ENCODE data around the gene SF3B5. TPM values are rescaled to one million over a fixed set of nuclear protein-coding genes. Genes with fewer than 3 reads are reported as not detected.

Gene SF3B5
- total RNA-seq, 1 donor from 2014 or later: 123 TPM

GRCh38 chr6:144077871-144078270 is 17.5 kb downstream of the SF3B5 start:
- Histone ChIP-seq H3K9me3 (no peaks in the 10 kb centered on the region), H3K4me3 (no peak overlapping the region), H3K4me1 (no peaks in the 10 kb centered on the region), H3K27ac (no peak overlapping the region), H3K36me3 (no peaks in the 10 kb centered on the region), H3K27me3 (no peaks in the 10 kb centered on the region)
- TF ChIP-seq CTCF (IDR thresholded peaks at IDR 0.05): no peak
- intact Hi-C loops (cut with DNase I): no loop called here
- no peak for DNase-seq (ENCODE audit: low spot score in 2 of 2)

- Histone ChIP-seq H3K36me3 (no peaks in the 10 kb centered on the region), H3K9me3 (no peaks in the 10 kb centered on the region), H3K4me1 (no peaks in the 10 kb centered on the region), H3K27me3 (no peaks in the 10 kb centered on the region), H3K4me3 (no peak overlapping the region), H3K27ac (no peak overlapping the region)
- no peak for DNase-seq (ENCODE audit: low spot score in 2 of 2)
- TF ChIP-seq CTCF (IDR thresholded peaks at IDR 0.05): no peak
- intact Hi-C loops (cut with DNase I): no loop called here
Observed at GRCh38 chr6:144075875-144076274, 19.5 kb downstream of the SF3B5 start.

GRCh38 chr6:144075187-144075586 is 20.2 kb downstream of the SF3B5 start:
- Histone ChIP-seq H3K4me3 (no peak overlapping the region), H3K27ac (no peak overlapping the region), H3K9me3 (no peaks in the 10 kb centered on the region), H3K4me1 (no peaks in the 10 kb centered on the region), H3K27me3 (no peaks in the 10 kb centered on the region), H3K36me3 (no peaks in the 10 kb centered on the region)
- TF ChIP-seq CTCF (IDR thresholded peaks at IDR 0.05): no peak
- intact Hi-C loops (cut with DNase I): no loop called here
- no peak for DNase-seq (ENCODE audit: low spot score in 2 of 2)

GRCh38 chr6:144073024-144073423 is 22.3 kb downstream of the SF3B5 start:
- TF ChIP-seq CTCF (IDR thresholded peaks at IDR 0.05): no peak
- Histone ChIP-seq H3K4me3 (no peak overlapping the region), H3K27me3 (no peaks in the 10 kb centered on the region)

DNA sequence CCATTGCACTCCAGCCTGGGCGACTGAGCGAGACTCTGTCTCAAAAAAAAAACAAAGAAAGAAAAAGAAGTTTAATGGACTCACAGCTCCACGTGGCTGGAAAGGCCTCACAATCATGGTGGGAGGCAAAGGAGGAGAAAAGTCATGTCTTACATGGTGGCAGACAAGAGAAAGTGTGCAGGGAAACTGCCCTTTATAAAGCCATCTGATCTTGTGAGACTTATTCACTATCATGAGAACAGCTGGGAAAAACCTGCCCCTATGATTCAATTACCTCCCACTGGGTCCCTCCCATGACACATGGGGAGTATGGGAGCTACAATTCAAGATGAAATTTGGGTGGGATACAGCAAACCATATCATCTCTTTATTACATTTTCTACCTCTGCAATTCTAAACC is 25.9 kb downstream of the SF3B5 start:
- Histone ChIP-seq H3K4me3 (no peak overlapping the region), H3K27me3 (no peaks in the 10 kb centered on the region), H3K27ac (no peak overlapping the region), H3K36me3 (no peaks in the 10 kb centered on the region), H3K9me3 (no peaks in the 10 kb centered on the region), H3K4me1 (no peaks in the 10 kb centered on the region)
- intact Hi-C loops (cut with DNase I): no loop called here
- no peak for DNase-seq (ENCODE audit: low spot score in 2 of 2)
- TF ChIP-seq CTCF (IDR thresholded peaks at IDR 0.05): no peak

More at GRCh38 chr6:144073024-144073423, 22.3 kb downstream of the SF3B5 start:
- no peak for DNase-seq (ENCODE audit: low spot score in 2 of 2)
- H3K27ac ChIP-seq: no peak overlapping the region
- intact Hi-C loops (cut with DNase I): no loop called here
- H3K9me3 ChIP-seq: no peaks in the 10 kb centered on the region
- no peaks in the 10 kb centered on the region for H3K36me3 ChIP-seq
- no peaks in the 10 kb centered on the region for H3K4me1 ChIP-seq

DNA sequence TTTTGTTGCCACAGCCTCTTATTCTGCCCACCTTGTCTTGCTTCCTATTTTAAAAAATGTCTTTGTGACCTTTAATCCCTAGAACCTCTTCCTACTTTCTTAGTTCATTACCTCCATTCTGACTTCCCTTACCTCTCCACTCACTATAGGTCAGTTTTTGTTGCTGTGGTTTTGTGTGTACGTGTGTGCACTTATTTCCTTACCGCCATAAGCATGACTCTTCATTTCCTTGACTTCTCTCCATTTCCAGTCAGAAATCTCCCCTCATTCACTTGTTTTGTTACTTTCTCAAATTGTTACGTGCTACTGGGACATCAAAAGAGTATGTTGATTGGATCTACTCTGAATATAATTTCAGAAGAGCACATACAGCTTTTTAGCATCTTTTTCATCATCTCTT is 26.6 kb downstream of the SF3B5 start:
- Histone ChIP-seq H3K9me3 (no peaks in the 10 kb centered on the region), H3K4me1 (peaks cover 0 to 4% of the 10 kb centered on the region in 2 donors), H3K27ac (no peak overlapping the region), H3K4me3 (no peak overlapping the region), H3K36me3 (no peaks in the 10 kb centered on the region), H3K27me3 (no peaks in the 10 kb centered on the region)
- TF ChIP-seq CTCF (IDR thresholded peaks at IDR 0.05): no peak
- no peak for DNase-seq (ENCODE audit: low spot score in 2 of 2)
- intact Hi-C loops (cut with DNase I): no loop called here
